GM15510 (cell line): ENCODE data around the gene BPIFB6.

Experiments
- POLR2A ChIP-seq: IDR thresholded peaks from 3 replicates; pipeline ENCODE4 v1.6.1; 2011; ENCODE audit warnings: borderline replicate concordance; ENCODE audit not compliant: insufficient read length; ENCODE audit errors: extremely low read depth

Gene BPIFB6

DNA sequence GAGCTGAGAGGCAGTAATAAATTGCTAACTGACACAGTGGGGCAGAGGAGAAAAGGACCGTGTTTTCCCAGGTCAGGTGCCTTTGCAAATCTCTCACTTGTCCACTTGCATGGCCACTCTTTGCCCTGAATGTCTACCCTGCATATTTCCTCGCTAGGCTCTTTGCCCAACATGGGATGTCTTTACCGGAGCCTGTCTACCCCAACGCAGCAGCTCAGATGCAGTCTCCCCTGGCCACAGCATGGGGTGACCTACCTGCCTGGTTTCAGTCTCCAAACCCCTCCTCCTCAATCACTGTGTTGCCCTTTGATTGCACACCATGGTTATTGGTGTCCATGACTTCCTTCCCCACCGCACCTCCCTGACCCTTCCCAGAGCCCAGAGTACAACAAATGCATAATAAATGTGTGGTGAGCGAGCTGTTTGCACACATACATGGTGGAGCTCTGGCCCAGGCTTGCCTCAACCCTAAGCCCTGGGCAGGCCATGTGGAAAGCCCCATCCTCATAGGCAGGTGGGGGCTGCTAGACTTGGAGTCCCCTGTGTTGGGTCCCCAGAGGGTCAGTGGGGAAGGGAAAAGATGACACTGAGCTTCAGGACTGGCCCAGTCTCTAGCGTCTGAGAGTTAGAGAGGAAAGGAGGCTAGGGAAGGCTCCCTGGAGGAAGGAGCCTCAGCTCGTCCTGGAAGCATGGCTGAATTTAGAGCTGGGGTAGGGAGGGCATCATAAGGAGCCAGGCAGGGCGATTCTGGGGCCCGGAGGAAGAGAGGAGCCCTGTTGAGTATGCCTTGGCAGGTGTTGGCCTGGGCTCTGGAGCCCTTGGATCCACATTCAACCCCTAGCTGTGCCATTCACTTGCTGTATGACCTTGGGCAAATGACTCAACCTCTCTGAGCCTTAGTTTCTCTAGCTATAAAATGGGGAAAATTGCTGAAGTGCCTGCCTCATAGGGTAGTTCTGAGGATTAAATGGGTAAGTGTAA is 4.4 kb upstream of the BPIFB6 start:
- no peak for TF ChIP-seq POLR2A

DNA sequence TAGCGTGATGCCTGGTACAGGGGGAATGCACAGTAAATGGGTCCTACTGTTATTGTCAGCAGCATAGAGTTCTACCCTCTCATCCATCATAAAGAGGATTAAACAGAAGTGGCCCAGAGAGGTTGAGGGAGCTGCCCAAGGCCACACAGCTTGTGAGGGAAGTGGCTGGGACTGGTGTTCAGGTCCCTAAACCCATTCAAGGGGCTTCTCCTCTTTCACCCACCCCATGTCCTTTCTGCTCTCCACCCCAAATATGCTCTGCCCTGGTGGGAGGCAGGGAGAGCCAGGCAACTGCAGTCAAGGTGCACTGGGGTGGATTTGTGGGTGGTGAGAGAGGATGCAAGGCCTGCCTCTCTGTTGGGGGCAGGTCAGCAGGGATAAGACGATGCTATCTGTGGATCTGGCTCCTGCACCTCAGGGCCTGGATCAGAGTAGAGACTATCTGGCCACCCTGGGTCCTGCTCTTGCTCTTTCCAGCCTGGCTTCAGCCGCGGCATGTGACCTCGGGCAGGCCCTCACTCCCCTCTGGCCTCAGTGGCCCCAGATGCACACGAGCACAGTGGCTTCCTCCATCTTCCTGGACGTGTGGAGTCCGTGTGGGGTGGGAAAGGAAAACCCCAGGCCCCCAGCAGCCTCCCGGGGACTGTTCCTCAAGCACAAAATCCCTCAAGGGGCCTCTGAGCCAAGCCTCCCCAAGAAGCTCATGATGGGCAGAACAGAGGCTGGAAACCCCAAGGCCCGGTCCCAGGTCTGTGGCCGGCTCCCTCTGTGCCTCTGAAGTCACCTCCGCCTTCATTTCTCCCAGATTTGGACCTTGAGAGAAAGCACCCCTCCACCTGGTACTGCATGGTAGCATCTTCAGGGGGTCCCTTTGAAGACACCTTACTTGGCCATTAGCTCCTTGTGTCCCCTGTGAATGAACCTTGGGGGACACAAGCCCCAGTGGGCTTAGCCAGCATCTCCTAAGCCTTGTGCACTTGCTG is 3.4 kb upstream of the BPIFB6 start:
- no peak for TF ChIP-seq POLR2A

DNA sequence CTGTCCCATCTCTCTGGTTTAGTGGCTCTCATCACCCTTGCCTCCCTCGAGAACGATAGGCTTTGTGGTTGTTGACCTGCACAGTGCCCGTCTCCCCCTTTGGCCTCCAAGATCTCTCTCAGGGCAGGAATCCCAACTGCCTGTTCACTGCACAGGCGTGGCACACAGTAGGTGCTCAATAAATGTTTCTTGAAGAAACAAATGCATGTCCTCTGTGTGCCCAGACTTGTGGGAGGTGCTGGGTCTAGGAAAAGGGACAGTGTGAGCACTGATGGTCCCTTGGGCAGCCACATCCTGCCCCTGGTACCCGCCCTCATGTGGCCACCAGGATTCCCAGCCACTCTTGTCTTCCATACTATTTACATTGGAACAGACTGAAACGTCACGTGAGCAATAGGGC is 2.6 kb upstream of the BPIFB6 start:
- no peak for TF ChIP-seq POLR2A

DNA sequence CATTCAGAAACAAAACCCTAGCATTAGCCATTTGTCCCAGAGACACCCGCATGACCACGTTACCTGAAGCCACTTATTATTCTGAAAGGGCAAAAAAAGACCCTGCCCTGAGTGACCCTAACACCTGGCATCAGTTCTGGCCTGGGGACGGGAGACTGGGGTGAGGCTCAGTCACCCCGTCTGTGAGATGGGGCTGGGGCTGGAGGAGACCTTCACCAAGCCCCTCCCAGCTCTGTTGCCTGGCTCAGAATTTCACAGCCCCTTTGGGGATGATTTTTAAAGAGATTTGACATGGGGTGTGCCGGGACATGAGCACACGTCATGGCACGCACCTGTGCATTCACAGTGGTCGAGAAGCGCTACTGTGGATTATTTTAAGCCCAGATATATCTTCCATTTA is 1.4 kb upstream of the BPIFB6 start:
- TF ChIP-seq POLR2A = no peak

DNA sequence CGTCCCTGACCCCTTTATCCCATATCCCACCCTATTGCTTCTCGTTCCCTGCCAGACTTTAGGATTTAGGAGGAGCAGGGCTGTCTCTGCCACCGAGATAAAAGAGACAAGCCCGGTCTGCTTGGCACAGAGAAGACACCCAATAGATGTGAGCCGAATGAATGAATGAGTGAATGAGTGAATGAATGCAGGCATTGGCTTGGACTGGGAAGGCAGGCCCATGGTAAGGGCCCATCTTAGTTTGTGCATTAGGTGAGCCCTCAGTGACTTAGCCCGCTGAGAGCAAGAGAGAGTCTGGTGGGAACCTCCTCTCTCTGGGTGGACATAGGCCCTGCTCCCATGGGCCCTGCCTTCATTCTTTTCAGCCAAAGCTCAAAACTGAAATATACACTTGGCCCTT is 879 bp upstream of the BPIFB6 start:
- TF ChIP-seq POLR2A = no peak

- no peak for TF ChIP-seq POLR2A
Measured at GRCh38 chr20:33032555-33032954, 1.1 kb downstream of the BPIFB6 start.

DNA sequence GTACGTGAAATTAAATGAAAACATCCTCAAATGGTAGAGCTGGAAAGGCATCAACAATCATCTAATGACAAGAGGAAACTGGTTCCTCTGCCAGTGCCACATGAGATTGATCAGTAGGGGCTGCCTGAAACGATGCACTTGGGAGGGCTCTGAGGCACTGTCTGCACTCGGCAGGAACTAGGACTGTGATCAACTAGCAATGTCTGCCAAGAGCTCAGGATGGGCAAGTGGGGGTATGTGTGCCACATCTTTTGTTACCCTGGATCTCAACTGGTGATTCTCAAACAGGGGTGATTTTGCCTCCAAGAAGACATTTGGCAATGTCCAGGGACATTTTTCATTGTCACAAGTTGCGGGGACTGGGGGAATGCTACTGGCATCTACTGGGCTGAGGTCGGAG is 1.9 kb downstream of the BPIFB6 start:
- TF ChIP-seq POLR2A = no peak

DNA sequence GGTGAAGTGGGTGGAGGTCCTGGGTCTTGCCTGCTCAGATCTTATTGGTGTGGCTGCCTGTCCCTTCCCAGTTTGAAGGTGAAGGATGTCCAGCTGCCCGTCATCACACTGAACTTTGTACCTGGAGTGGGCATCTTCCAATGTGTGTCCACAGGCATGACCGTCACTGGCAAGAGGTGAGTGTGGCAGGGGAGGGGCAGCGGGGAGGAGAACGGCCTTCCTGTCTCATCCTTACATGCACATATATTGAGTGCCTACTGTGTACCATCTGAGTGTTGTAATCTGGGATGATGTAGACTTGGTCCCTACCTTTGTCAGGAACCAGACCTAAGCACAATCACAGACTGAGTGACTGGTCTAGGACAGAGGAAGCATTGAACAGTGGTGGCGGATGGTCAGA is 2.7 kb downstream of the BPIFB6 start:
- no peak for TF ChIP-seq POLR2A

- TF ChIP-seq POLR2A = no peak
Measured at GRCh38 chr20:33034901-33035492, 3.5 kb downstream of the BPIFB6 start.

- TF ChIP-seq POLR2A = no peak
Measured at GRCh38 chr20:33037456-33037855, 6.0 kb downstream of the BPIFB6 start.

DNA sequence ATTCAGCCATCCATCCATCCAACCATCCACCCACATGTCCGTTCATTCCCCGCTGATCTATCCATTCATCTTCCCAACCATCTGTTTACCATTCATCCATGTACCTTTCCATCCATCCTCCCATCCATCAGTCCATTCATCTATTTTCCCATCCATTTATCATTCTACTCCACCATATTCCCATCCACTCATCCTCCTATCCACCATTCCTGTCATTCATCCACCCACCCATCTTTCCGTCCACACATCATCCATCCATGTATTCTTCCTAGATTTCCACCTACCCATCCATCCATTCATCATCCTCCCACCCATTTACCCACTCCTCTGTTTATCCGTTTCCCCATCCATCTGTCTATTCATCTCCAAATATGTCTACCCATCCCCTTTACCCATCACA is 6.8 kb downstream of the BPIFB6 start:
- no peak for TF ChIP-seq POLR2A

- no peak for TF ChIP-seq POLR2A
Measured at GRCh38 chr20:33042430-33042829, 11.0 kb downstream of the BPIFB6 start.

- no peak for TF ChIP-seq POLR2A
Measured at GRCh38 chr20:33042983-33043730, 11.7 kb downstream of the BPIFB6 start.

GRCh38 chr20:33043731-33044181 is 12.3 kb downstream of the BPIFB6 start:
- no peak for TF ChIP-seq POLR2A
